ENCODE measurements around the gene IGSF11.
"Not testable (repeated sequence)": the region's sequence is repeated elsewhere in the genome, so short reads cannot be mapped to it uniquely, and the experiment has no call there.

The IGSF11 gene

GRCh38 chr3:118859950-118860349 is 174.7 kb downstream of the IGSF11 start:
- no peak for DNase-seq

GRCh38 chr3:118851466-118852193 is 183.0 kb downstream of the IGSF11 start:
- DNase-seq, result not testable (repeated sequence)

GRCh38 chr3:118850687-118851086 is 184.0 kb downstream of the IGSF11 start:
- DNase-seq, result no peak

Data from activated CD4-positive, alpha-beta T cell treated with anti-CD3 and anti-CD28 coated beads for 4 hours (primary cell).